H1 (cell line): ENCODE data around the gene MYBPC3. TPM values are rescaled to one million over a fixed set of nuclear protein-coding genes. Genes with fewer than 3 reads are reported as not detected.

Experiments
- CHD7 ChIP-seq: fragments of 300-600 bp; sonication (generic); IDR thresholded peaks from 2 replicates; pipeline ENCODE4 v1.7.1; 2012; ENCODE audit warnings: low read length, moderate library complexity, mild to moderate bottlenecking, inconsistent platforms; ENCODE audit not compliant: insufficient replicate concordance
- SIRT6 ChIP-seq: IDR thresholded peaks from one replicate; pipeline ENCODE4 v1.7.1; 2012; ENCODE audit warnings: low read length, inconsistent platforms
- polyA plus RNA-seq, 7 experiments: library from polyadenylated mRNA; depleted of rRNA in 3 of 7; stranded (reverse) in 5 of 7; unstranded in 2 of 7; fragments of >200 nt in 5 of 7; fragments of 200-250 nt in 2 of 7; gene quantifications; 1 replicate in 5 of 7; 2 replicates in 1 of 7; 4 replicates in 1 of 7; pipeline versions ENCODE4 v1.2.1 to v1.2.3, GENCODE V29; 2011 to 2013; ENCODE audit warnings: missing spikeins in 2 of 7, mixed read lengths in 2 of 7
- total RNA-seq: library from RNA; stranded (reverse); fragmentation: NEBNext Ultra II Directional; extraction: Animal tissue kit (Norgen Biotek cat#: 25700); gene quantifications from 2 replicates; pipeline ENCODE4 v1.2.1, GENCODE V29; 2021

Gene MYBPC3
- total and polyA plus RNA-seq, 2 of the 8 experiments (the other 6 are each of a cell fraction or from before 2014, with no cell fraction given): 0.05 TPM; not detected in 1

GRCh38 chr11:47391077-47391583 lies 38.6 kb upstream of the MYBPC3 start (continued):
- TF ChIP-seq CHD7 (no peak), SIRT6 (no peak)
